HEK293T (cell line): Measurements from ENCODE around the gene RNF214.

Experiments used
- BHLHE40 ChIP-seq: fragments of 450-650 bp; IDR thresholded peaks from 2 replicates; pipeline ENCODE4 v1.6.1; 2016; ENCODE audit warnings: mild to moderate bottlenecking, moderate library complexity, borderline replicate concordance
- LEF1 ChIP-seq: fragments of 450-650 bp; IDR thresholded peaks from 2 replicates; pipeline ENCODE4 v1.6.1; 2017; ENCODE audit warnings: mild to moderate bottlenecking, borderline replicate concordance
- NFRKB ChIP-seq: fragments of 450-650 bp; IDR thresholded peaks from 2 replicates; pipeline ENCODE4 v1.6.1; 2016; ENCODE audit warnings: mild to moderate bottlenecking, moderate library complexity
- SP1 ChIP-seq: fragments of 450-650 bp; IDR thresholded peaks from 2 replicates; pipeline ENCODE4 v1.6.1; 2017
- SUZ12 ChIP-seq: fragments of 450-650 bp; IDR thresholded peaks from 2 replicates; pipeline ENCODE4 v1.6.1; 2016; ENCODE audit warnings: mild to moderate bottlenecking

DNA sequence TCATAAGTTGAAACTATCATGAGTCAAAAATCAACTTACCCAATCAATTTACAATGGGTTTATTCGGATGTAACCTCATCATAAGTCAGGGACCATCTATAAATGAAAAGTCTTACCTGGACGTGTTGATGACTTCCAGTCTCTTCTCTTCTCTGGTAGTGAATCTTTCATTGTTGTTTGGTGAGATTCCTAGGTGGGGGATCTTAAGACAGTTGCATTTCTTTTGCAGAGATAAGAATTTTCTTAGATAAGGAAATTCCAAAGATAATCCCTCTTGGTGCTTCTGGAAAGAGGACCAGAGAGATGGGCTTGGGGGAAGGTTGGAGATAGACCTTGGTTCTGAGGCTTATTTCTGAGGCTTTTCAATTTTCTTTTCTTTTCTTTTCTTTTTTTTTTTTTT lies 37.4 kb downstream of the RNF214 start:
- TF ChIP-seq SUZ12 (no peak), NFRKB (no peak), SP1 (no peak), LEF1 (no peak), BHLHE40 (no peak)
